ENCODE results near the gene NTM.
"Not testable (repeated sequence)": the region's sequence is repeated elsewhere in the genome, so short reads cannot be mapped to it uniquely, and the experiment has no call there.

The NTM gene

GRCh38 chr11:132042296-132042695 lies 671.9 kb downstream of the NTM start:
- DNase-seq, result no peak

GRCh38 chr11:132043714-132044113 lies 673.3 kb downstream of the NTM start:
- DNase-seq, result no peak

- DNase-seq, result no peak
Observed at GRCh38 chr11:132045107-132045506, 674.7 kb downstream of the NTM start.

DNA sequence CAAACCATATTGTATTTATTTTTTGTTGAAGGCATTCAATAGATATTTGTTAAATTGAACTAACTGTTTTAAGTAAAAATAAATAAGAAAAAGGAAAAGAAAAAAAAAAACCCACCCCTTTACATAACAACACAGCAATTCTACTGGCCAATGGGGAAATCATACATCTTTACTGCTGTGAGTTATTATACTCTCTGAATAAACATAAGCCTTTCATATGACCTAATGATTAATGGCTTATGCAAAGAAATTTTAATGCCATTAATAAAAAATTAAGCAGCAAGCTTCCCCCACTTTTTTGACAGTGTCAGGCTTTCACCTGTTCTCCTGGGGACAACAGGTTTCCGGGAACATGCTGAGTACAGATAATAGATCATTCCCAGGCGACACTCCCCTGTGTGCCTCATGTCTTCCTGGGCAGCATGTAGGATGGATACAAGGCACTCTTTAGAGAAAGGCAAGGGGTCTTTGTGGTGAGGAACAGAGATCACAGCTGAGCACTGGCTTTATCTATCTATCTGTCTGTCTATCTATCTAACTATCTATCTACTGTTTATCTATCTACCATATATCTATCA lies 676.0 kb downstream of the NTM start:
- no peak for DNase-seq

GRCh38 chr11:132047167-132047566 lies 676.8 kb downstream of the NTM start:
- DNase-seq, result no peak

DNA sequence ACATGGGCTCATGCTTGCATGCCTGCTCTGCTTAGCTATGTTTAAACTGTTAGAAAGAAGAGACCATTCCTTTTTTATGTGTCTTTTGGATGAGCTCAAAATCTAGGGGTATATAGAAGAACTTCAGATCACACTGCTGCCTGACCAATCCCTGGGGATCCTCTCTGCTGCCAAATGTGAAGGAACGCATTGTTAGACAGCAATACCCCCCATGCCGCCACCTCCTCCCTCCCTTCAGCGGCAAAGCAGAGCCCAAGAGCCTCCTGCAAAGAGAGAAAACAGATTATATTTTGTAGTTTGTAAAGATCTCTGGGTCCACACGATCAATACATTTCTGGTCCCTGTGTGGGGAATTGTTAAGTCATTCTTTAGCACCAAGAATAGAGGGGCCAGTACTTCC lies 677.6 kb downstream of the NTM start:
- DNase-seq, result no peak

GRCh38 chr11:132049205-132049604 lies 678.8 kb downstream of the NTM start:
- DNase-seq, result no peak

DNA sequence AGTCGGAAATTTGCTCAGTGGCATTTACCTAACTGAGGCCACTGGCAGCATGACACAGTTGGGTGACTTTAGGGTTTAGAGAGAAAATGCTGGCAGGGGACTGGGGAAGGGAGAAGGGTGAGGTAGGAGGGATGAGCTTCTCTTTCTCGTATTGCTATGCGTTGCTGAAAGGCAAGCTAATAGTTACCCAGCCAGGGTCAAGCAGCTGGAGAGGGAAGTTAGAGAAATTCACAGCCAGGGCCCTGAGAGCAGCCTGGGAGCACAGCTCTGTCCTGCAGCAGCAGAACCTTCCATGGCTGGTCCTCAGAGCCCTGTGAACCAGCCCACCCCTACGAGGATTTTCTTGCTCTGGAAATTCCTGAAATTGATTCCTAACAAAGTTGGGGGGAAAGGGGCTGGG lies 679.6 kb downstream of the NTM start:
- no peak for DNase-seq

- DNase-seq, result no peak
Observed at GRCh38 chr11:132050577-132051165, 680.3 kb downstream of the NTM start.

DNA sequence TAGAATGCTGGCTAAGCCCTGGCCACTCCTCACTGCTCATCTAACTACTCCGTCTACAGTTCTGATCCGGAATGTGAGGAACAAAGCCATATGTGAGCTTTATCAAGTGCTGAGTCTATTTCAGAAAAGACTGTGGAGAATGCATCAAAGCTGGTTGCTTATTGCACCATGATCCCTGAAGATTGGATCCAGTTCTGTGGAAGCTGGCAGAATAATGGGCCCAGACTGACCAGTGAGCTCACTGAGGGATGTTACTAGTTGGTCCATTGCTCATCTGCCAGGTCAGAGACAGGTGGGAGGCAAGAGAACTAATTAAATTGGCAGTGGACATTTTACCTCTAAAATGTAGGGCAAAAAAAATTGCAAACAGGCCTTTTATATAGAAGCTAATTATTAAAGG lies 681.3 kb downstream of the NTM start:
- DNase-seq, result no peak

GRCh38 chr11:132052342-132052741 lies 681.9 kb downstream of the NTM start:
- DNase-seq, result no peak

DNA sequence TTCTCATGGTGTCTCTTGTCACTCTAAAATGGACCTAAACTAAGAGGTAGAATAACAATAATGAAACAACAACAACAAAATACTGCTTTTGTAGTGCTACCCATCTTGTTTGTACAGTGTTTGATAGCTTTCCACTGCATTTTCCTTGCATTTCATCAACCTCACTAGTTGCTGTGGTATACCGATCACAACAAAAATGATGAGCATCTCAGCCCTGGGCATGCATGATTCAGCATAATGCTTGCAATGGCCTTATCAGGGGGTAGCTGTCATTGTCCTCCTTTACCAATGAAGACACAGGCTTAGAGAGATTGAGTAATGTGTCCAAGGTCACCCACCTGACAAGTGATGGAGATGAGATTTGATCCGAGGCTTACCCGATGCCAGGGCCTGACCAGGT lies 682.5 kb downstream of the NTM start:
- DNase-seq, result no peak

GRCh38 chr11:132054822-132055221 lies 684.4 kb downstream of the NTM start:
- DNase-seq, result no peak

GRCh38 chr11:132055296-132055695 lies 684.9 kb downstream of the NTM start:
- no peak for DNase-seq

DNA sequence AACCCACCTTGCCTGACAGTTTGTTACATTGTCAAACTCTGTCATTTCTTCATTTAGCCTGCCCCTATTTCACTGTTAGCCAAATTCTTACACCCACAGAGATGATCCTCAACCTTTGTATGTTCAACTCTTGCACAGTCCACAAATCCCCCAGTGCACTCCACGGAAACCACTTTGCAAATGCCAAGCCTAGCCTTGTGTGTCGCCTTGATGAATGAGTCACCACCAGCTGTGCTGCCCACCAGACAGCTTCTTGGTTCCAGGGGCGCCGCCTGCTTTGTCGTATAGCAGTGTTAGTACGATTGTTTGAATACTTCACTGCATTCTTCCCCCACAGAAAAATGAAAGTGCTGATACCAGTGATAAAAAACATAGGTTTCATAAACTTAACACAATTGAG lies 686.3 kb downstream of the NTM start:
- DNase-seq, result no peak

GRCh38 chr11:132057266-132057665 lies 686.9 kb downstream of the NTM start:
- no peak for DNase-seq

GRCh38 chr11:132058211-132058772 lies 687.9 kb downstream of the NTM start:
- DNase-seq, result peak; percentile 8

DNA sequence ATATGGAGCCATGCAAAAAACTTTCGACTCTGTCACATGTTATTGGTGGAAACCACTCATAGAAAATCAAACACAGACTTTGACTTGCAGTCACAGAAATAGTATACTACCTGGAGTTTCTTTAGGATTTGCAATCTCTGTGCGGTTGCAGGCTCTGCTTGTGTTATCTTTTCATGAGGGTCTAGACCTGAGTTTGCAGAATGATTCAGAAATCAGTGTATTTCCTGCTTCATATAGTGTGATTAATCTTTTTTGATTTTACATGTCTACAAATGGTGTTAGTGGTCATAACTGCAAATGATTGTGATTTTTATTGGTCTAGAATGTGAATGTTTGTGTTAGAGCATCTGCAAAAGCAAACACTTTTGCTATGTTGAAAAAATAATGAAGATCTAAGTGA lies 690.2 kb downstream of the NTM start:
- DNase-seq, result no peak

- no peak for DNase-seq
Observed at GRCh38 chr11:132062031-132062430, 691.6 kb downstream of the NTM start.

GRCh38 chr11:132062541-132062940 lies 692.1 kb downstream of the NTM start:
- no peak for DNase-seq

DNA sequence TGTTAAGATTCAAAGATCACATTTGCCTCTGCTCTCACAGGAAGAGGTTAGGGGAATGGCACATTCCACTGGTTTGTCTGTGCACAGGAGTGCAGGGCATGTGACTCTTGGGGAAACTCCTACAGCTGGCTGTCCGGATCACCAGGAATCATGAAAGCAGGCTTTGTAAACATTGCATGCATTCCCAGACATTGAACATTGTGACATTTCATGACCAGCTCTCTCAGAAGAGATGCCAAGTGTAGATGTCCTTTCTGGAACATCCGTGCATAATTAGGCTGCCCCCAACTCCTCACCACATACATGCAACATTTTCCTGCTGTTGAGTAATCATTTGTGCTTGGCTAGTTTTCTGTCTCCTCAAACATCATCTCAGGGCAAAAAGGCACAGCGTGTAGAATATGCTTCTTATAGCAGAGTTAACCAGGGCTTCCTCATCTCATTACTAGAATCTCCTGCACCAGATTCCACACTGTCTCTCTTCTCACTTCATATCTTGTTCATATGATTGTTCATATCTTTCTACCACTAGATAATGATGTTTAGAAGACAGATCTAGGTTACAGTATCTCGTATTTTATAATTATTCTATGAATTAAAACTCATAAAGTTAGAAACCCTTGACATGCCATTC lies 694.7 kb downstream of the NTM start:
- DNase-seq, result no peak

DNA sequence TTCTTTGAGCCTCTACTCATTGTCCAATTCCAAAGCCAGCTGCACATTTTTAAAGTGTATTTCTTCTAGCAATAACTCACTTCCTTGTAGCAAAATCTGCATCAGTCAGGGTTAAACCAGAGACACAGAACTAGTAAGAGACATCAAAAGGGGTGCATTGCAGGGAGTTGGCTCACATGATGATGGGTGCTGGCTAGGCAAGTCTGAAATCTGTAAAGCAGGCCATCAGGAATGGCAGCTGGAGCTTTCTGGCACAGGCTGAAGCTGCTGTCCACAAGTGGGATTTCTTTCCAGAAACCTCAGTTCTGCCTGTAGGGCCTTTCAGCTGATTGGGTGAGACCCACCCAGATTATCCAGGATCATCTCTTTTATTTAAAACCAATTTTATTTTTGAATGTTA lies 698.1 kb downstream of the NTM start:
- no peak for DNase-seq

DNA sequence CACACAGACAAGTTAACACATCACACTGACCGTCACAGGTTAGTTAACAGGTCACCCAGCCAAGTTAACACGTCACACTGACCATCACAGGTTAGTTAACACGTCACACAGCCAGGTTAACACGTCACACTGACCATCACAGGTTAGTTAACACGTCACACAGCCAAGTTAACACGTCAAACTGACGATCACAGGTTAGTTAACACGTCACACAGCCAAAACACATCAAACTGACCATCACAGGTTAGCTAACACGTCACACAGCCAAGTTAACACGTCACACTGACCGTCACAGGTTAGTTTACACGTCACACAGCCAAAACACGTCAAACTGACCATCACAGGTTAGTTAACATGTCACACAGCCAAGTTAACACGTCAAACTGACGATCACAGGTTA lies 699.2 kb downstream of the NTM start:
- not testable (repeated sequence) for DNase-seq

DNA sequence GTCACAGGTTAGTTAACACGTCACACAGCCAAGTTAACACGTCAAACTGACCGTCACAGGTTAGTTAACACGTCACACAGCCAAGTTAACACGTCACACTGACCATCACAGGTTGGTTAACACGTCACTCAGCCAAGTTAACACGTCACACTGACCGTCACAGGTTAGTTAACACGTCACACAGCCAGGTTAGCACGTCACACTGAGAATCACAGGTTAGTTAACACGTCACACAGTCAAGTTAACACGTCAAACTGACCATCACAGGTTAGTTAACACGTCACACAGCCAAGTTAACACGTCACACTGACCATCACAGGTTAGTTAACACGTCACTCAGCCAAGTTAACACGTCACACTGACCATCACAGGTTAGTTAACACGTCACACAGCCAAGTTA lies 700.5 kb downstream of the NTM start:
- not testable (repeated sequence) for DNase-seq
